HG02943 (cell line): ENCODE data around the gene UNC5C.
"Not testable (repeated sequence)": the region's sequence is repeated elsewhere in the genome, so short reads cannot be mapped to it uniquely, and the experiment has no call there.

ENCODE experiments used
- ATAC-seq: cut with Tn5 transposase; IDR thresholded peaks from one replicate; pipeline ENCODE4 v1.9.1; 2021; ENCODE audit warnings: mild to moderate bottlenecking, low read depth, moderate library complexity; ENCODE audit not compliant: unreplicated experiment

UNC5C gene

GRCh38 chr4:95155759-95156451 is 392.9 kb downstream of the UNC5C start:
- no peak for ATAC-seq

GRCh38 chr4:95153182-95153581 is 395.6 kb downstream of the UNC5C start:
- no peak for ATAC-seq

GRCh38 chr4:95151255-95151654 is 397.5 kb downstream of the UNC5C start:
- ATAC-seq = no peak

- ATAC-seq = no peak
Measured at GRCh38 chr4:95142932-95143331, 405.8 kb downstream of the UNC5C start.

- ATAC-seq = no peak
Measured at GRCh38 chr4:95141361-95141760, 407.4 kb downstream of the UNC5C start.

GRCh38 chr4:95139424-95139823 is 409.3 kb downstream of the UNC5C start:
- ATAC-seq = not testable (repeated sequence)

GRCh38 chr4:95134016-95134415 is 414.8 kb downstream of the UNC5C start:
- not testable (repeated sequence) for ATAC-seq

GRCh38 chr4:95129821-95130311 is 418.9 kb downstream of the UNC5C start:
- no peak for ATAC-seq

- ATAC-seq = no peak
Measured at GRCh38 chr4:95129031-95129430, 419.7 kb downstream of the UNC5C start.

GRCh38 chr4:95124906-95125504 is 423.8 kb downstream of the UNC5C start:
- no peak for ATAC-seq

- ATAC-seq = no peak
Measured at GRCh38 chr4:95122001-95122400, 426.8 kb downstream of the UNC5C start.

- no peak for ATAC-seq
Measured at GRCh38 chr4:95120456-95120855, 428.3 kb downstream of the UNC5C start.

GRCh38 chr4:95118497-95118896 is 430.3 kb downstream of the UNC5C start:
- no peak for ATAC-seq

GRCh38 chr4:95114521-95114920 is 434.3 kb downstream of the UNC5C start:
- no peak for ATAC-seq
